ENCODE data around the gene VAV3. TPM values are rescaled to one million over a fixed set of nuclear protein-coding genes. Genes with fewer than 3 reads are reported as not detected.

The VAV3 gene
- total and polyA plus RNA-seq, 2 of the 13 experiments (the other 11 are each of a cell fraction or from before 2014, with no cell fraction given), result 15.9 to 29.8 TPM

DNA sequence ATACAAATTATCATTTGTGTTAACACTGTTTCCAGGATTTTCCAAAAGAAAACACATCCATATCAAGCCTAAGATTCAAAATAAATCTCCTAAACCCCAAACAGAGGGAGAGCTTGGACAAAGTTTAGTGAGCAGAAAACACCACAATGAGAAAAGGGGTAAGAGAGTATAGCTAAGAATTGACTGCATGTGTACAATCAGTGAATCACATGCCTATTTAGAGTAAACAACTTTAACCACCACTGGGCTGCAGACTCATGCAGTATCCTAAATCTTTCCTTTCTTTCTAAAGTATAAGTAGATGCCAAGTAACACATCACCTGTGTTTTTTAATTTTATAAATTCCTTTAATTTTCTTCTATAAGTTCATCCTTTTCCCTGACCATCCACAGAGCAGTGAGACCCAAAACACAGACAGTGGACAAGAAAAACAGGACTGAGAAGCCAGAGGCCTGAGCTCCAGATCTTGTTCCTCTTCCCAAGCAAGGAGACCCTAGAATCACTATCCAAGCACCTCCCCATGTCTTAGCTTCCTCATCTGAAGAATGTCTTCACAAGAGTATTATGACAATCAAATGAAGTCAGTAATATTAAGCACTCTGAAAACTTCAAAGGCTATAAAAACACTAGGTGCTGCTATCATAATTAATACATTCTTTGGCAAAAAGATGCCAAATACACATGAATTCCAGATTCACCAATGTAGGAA, 93.1 kb downstream of the VAV3 start:
- intact Hi-C loops (cut with micrococcal nuclease; ENCODE audit: unreplicated experiment) (no loop called here), in situ Hi-C loops (cut with HindIII; ENCODE audit: extremely low pct_ligation_motif_present, low pct_unique_long_range_greater_than_20kb) (no loop called here)
- DNase-seq (ENCODE audit: low spot score) (no peak), ATAC-seq (no peak), FAIRE-seq (no peak)
- H3K4me2 ChIP-seq (ENCODE audit: low read depth, low read length), result no peak overlapping the region
- H3K27ac ChIP-seq (ENCODE audit: extremely low read length, insufficient read depth, low read length), result no peak overlapping the region
- ChIA-PET CTCF (ENCODE audit: low intra/inter-chr PET ratio, low total read pairs) (no interaction called here), POLR2A (no interaction called here)
- H3K36me3 ChIP-seq (replicated peaks in 1 of 2; ENCODE audit: control insufficient read depth in 1 of 2, insufficient read depth in 2 of 2, low read length in 2 of 2), result no peaks in the 10 kb centered on the region
- no peak overlapping the region for H2AFZ ChIP-seq (ENCODE audit: low read length)
- H4K20me1 ChIP-seq (ENCODE audit: insufficient read depth, low read length), result no peaks in the 10 kb centered on the region
- no TSS peak for BruUV-seq (replicated peaks)
- TF ChIP-seq HDAC6 (IDR thresholded peaks at IDR 0.05; ENCODE audit: low read depth, low read length), result no peak
- TF ChIP-seq, protein P1, sequence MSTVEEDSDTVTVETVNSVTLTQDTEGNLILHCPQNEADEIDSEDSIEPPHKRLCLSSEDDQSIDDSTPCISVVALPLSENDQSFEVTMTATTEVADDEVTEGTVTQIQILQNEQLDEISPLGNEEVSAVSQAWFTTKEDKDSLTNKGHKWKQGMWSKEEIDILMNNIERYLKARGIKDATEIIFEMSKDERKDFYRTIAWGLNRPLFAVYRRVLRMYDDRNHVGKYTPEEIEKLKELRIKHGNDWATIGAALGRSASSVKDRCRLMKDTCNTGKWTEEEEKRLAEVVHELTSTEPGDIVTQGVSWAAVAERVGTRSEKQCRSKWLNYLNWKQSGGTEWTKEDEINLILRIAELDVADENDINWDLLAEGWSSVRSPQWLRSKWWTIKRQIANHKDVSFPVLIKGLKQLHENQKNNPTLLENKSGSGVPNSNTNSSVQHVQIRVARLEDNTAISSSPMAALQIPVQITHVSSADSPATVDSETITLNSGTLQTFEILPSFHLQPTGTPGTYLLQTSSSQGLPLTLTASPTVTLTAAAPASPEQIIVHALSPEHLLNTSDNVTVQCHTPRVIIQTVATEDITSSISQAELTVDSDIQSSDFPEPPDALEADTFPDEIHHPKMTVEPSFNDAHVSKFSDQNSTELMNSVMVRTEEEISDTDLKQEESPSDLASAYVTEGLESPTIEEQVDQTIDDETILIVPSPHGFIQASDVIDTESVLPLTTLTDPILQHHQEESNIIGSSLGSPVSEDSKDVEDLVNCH (CRISPR knock-in tag; IDR thresholded peaks at IDR 0.05), result no peak
- TF ChIP-seq ETV6 (CRISPR knock-in tag; conservative IDR thresholded peaks at IDR 0.05), result no peak
- TF ChIP-seq TBP (CRISPR knock-in tag; IDR thresholded peaks at IDR 0.05), result no peak
- TF ChIP-seq ZSCAN21 (CRISPR knock-in tag; IDR thresholded peaks at IDR 0.05; ENCODE audit: borderline replicate concordance), result no peak
- TF ChIP-seq MAF1 (CRISPR knock-in tag; IDR thresholded peaks at IDR 0.05; ENCODE audit: borderline replicate concordance), result no peak
- TF ChIP-seq ZNF292 (CRISPR knock-in tag; IDR thresholded peaks at IDR 0.05; ENCODE audit: borderline replicate concordance, low read depth), result no peak
- TF ChIP-seq, protein P2, sequence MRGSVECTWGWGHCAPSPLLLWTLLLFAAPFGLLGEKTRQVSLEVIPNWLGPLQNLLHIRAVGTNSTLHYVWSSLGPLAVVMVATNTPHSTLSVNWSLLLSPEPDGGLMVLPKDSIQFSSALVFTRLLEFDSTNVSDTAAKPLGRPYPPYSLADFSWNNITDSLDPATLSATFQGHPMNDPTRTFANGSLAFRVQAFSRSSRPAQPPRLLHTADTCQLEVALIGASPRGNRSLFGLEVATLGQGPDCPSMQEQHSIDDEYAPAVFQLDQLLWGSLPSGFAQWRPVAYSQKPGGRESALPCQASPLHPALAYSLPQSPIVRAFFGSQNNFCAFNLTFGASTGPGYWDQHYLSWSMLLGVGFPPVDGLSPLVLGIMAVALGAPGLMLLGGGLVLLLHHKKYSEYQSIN (CRISPR knock-in tag; IDR thresholded peaks at IDR 0.05; ENCODE audit: borderline replicate concordance), result no peak
- TF ChIP-seq ZFP36L1 (CRISPR knock-in tag; IDR thresholded peaks at IDR 0.05), result no peak
- TF ChIP-seq ETV5 (CRISPR knock-in tag; IDR thresholded peaks at IDR 0.05; ENCODE audit: borderline replicate concordance), result no peak
- TF ChIP-seq CEBPB (IDR thresholded peaks at IDR 0.05; ENCODE audit: borderline replicate concordance, low read depth, low read length), result no peak
- TF ChIP-seq ZNF773 (CRISPR knock-in tag; IDR thresholded peaks at IDR 0.05; ENCODE audit: borderline replicate concordance), result no peak
- TF ChIP-seq ZNF496 (CRISPR knock-in tag; IDR thresholded peaks at IDR 0.05; ENCODE audit: insufficient replicate concordance), result no peak
- TF ChIP-seq RAD21 (CRISPR knock-in tag; IDR thresholded peaks at IDR 0.05), result no peak
- TF ChIP-seq, protein P3, sequence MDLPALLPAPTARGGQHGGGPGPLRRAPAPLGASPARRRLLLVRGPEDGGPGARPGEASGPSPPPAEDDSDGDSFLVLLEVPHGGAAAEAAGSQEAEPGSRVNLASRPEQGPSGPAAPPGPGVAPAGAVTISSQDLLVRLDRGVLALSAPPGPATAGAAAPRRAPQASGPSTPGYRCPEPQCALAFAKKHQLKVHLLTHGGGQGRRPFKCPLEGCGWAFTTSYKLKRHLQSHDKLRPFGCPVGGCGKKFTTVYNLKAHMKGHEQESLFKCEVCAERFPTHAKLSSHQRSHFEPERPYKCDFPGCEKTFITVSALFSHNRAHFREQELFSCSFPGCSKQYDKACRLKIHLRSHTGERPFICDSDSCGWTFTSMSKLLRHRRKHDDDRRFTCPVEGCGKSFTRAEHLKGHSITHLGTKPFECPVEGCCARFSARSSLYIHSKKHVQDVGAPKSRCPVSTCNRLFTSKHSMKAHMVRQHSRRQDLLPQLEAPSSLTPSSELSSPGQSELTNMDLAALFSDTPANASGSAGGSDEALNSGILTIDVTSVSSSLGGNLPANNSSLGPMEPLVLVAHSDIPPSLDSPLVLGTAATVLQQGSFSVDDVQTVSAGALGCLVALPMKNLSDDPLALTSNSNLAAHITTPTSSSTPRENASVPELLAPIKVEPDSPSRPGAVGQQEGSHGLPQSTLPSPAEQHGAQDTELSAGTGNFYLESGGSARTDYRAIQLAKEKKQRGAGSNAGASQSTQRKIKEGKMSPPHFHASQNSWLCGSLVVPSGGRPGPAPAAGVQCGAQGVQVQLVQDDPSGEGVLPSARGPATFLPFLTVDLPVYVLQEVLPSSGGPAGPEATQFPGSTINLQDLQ (CRISPR knock-in tag; IDR thresholded peaks at IDR 0.05), result no peak
- no peak for TF ChIP-seq ZNF468 (CRISPR knock-in tag; IDR thresholded peaks at IDR 0.05)
- TF ChIP-seq SIX4 (CRISPR knock-in tag; IDR thresholded peaks at IDR 0.05), result no peak
- no peak for TF ChIP-seq NRL (CRISPR knock-in tag; IDR thresholded peaks at IDR 0.05; ENCODE audit: borderline replicate concordance)
- no peak overlapping the region for H3K4me3 ChIP-seq (replicated peaks in 1 of 3; ENCODE audit: insufficient read depth in 1 of 3, low read depth in 2 of 3, low read length in 3 of 3)
- no peaks in the 10 kb centered on the region for H3K9me3 ChIP-seq (ENCODE audit: low read length)
- H3K79me2 ChIP-seq (ENCODE audit: insufficient read depth, low read length), result no peaks in the 10 kb centered on the region
- no peak overlapping the region for H3K9ac ChIP-seq (ENCODE audit: insufficient read depth, low read depth, low read length)
- no peaks in the 10 kb centered on the region for H3K27me3 ChIP-seq (ENCODE audit: control insufficient read depth in 1 of 2, insufficient read depth in 2 of 2, low read length in 2 of 2)
- no peaks in the 10 kb centered on the region for H3K4me1 ChIP-seq (ENCODE audit: insufficient read depth, low read length)
